NCI-H128 (cell line): ENCODE data around the gene ZWILCH.

Source experiments
- DNase-seq: peaks from one replicate; lab custom pipeline; 2025; ENCODE audit not compliant: unreplicated experiment; lab: John Stamatoyannopoulos, UW

Gene ZWILCH

DNA sequence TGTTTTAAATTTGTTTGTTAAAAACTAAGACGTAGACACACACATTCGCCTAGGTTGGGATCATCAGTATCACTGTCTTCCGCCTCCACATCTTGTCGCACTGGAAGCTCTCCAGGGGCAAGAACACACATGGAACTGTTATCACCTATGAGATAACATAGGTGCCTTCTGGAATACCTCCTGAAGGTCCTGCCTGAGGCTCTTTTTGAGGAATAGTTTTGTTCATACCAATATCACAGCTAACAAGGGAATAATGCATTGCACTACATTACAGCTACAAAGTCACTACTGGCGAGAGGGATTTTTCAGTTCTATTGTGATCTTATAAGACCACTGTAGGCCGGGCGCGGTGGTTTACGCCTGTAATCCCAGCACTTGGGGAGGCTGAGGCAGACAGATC is 29.9 kb downstream of the ZWILCH start:
- DNase-seq = no peak

DNA sequence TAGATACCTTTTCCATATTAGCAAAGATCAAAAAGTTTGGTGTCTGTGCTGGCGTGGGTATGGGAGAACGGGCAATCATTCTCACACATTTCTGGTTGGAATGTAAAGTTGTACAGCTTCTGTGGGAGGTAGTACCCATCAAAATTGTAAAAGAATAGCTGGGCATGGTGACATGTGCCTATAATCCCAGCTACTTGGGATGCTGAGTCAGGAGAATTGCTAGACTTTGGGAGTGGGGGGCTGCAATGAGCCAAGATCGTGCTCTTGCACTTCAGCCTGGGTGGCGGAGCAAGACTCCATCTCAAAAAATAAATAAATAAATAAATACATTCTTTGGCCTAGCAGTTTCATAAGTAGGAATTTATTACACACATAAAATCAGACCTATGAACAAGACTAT is 37.8 kb downstream of the ZWILCH start:
- no peak for DNase-seq

DNA sequence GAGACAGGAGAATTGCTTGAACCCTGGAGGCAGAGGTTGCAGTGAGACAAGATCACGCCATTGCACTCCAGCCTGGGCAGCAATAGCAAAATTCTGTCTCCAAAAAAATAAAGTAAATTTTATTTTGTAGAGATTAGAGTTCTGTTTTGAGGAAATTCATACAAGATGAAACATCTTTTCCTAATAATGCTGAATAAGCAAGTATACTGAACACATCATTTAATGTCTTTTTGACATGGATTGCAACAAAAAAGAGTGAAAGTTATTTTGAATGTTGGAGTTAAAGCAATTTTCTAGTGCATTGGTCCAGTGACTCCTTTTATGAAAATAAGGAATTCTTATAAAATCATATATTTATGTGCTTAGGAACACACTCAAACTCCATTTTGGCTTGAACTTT is 40.1 kb downstream of the ZWILCH start:
- no peak for DNase-seq

DNA sequence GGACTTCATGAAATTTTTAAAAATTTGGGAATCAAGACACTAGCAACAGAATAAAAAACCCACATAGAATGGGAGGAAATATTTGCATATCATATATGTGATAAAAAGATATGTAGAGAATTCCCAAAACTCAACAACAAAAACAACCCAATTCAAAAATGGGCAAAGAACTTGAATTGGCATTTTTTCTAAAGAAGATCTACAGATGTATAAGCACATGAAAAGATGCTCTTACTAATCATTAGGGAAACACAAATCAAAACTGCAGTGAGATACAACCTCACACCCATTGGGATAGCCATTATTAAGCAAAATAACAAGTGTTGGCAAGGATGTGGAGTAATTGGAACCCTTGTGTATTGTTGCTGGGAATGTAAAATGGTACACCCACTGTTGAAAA is 50.6 kb downstream of the ZWILCH start:
- DNase-seq = no peak

DNA sequence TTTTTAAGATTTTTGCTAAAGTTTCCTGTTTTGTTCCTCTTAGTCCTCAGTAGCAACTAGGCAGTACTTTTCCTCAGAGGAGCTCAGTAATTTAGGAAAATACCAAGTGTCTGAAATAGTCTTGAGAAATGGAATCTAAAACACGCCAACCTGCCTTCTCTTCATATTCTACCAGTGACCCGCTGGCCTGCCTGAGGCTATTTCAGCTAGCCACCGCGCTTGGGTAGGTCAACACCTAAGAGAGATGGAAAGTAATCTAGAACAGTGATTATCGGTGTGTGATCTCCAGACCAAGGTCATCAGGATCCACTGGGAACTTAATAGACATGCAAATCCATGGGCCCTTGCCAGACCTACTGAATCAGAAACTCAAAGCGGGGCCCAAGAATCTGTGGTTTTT is 53.1 kb downstream of the ZWILCH start:
- no peak for DNase-seq

DNA sequence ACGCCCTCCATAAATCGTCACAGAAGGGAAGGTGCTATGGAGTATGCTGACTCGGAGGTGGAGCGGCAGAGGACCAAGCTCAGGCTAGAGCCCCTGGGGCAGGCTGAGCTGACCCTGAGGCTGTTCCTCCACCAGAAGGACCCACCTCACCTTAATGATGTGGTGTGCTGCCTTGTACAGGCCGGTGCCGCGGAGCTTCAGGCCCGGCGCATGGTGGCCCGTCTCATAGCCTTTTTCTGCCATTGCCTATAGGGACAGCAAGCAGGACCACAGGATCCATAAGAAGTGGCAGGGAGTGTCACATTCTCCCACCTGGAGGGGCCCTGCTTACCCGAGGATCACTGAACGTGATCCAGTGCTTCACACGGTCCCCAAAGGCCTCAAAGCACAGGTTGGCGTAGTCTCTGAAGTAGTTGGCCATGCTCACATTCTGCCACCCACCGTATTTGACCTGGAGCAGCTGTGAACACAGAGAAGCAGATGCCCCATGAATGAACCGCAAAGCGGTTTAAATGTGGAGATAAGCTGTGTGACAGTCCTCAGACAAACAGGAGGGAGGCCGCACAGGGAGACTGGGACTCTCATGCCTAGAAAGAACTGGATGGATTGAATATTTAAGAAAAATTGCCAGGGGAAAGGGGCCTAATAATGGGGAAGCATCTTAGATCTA is 55.9 kb downstream of the ZWILCH start:
- no peak for DNase-seq

DNA sequence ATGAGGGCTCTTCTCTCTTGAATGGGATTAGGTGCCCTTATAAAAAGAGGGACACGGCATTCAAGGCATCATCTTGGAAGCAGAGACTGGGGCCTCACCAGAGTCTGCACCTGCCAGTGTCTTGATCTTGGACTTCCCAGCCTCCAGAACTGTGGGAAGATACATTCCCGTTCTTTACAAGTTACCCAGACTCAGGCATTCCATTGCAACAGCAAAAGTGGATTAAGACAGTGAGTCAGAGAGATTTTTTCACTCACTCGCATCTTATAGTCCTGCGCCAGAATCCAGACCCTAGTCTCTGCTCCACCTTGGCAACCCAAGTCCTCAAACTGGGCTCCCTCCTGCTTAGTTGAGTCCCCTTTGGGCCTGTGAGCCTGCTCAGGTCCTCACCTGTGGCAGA is 58.0 kb downstream of the ZWILCH start:
- DNase-seq = no peak

DNA sequence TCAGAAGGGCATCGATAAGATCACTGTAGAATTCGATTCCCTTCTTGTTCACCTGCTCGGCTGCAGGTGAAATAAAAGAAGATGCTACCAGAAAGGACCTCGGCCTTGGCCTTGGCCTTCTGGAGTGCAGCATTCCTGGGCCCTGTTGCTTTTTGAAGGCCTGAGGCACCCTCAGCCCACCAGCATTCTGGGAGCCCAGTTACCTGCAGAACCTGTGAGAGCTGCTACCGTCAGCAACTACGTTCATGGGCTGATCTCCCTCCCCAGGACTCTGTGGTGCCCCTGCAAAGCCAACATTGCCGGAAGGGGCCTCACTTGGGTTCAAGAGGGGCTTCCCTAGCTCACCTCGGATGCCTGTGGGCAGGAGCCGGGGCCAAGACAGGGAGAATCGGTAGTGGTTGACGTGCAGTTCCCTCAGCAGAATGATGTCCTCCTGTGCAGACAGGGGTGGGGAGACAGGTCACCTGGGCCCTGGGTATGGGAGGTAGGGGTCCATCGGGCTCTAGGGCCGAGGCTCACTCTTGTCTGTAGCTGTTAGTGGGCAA is 58.5 kb downstream of the ZWILCH start:
- no peak for DNase-seq

DNA sequence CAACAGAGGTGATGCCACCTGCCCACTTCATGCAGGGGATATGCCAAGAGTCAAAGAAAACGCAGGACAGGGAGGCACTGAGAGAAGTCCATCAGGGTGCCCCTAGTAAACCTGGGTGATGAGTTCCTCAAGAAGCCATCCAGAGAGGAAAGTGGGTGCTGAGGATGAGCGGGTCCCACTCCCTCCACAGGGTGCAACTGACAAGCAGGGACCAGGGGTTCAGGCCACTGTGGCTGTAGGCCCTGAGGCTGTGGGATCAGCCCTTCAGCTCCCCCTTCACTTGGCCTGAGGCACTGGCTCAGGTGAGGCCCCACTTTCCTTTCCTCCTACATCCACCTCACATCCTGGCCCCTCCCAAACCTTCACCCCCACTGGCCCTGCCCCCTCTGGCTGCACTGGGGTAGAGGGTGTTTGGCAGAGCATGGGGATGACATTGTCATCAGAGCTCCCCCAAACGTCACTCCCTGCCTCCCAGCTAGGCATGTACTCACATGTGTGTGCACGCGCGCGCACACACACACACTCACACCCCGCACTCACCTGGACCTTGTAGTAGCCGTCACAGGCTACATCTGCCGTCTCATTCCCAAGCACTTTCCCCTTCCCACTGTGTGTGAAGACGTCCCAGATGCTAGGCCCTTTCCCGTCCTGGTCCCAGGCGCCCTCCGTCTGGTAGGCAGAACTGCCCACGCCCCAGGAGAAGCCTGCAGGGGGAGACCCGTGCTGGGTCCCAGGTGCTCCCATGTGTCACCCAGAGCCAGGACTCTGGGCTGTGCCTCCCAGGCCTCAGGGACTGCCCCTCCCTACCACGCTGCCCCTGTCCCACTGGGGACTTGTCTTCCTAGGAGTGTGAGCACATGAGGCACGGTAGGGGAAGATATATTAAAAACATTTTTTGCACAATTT is 59.3 kb downstream of the ZWILCH start:
- DNase-seq = no peak

DNA sequence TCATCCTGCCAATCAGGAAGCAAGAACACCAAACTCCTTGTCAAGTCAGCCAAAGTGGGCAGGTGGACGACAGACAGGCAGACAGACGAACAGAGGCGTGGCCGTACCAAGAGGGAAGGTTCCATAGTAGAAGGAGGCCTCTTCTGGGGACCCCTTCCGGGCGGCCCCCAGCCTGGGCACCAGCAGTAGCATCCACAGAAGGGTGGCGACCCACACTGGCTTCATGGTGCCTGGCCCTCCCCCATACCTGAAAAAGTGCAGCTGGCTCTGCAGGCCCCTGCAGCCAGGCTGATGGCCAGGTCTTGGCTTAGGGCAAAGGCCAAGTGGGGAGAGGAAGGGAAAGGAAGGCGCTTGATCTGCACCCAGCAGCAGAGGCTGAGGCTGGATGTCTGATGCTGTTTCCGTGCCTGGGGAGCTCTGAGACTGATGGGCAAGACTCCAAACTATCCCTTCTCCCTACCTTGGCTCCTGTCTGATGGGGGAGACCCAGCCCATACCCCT is 60.1 kb downstream of the ZWILCH start:
- no peak for DNase-seq

DNA sequence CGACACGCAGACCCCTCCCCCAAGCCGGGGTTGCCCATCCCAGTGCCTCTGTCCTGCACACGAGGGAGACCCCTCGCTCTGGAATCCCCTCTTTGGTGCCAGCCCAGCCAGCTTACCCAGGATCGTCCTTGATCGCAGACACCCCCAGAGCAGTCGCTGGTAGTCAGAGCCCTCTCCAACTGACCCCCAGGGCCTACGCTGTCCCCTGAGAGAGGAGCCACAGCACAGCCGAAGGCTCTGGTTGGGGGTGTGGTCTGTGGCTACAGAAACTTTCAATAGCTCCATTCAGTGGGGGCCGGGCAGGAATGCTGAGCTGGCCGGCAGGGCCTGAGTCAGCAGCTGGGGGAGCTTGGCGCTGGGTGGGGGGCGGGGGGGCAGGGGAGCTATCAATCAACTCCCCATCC is 60.6 kb downstream of the ZWILCH start, which contains the start of gene LCTL:
Gene LCTL, minus strand, starts transcription at position 258 of the 404 bp plus-strand sequence. CDS start 633 bp downstream, outside the sequence.
- DNase-seq = no peak

DNA sequence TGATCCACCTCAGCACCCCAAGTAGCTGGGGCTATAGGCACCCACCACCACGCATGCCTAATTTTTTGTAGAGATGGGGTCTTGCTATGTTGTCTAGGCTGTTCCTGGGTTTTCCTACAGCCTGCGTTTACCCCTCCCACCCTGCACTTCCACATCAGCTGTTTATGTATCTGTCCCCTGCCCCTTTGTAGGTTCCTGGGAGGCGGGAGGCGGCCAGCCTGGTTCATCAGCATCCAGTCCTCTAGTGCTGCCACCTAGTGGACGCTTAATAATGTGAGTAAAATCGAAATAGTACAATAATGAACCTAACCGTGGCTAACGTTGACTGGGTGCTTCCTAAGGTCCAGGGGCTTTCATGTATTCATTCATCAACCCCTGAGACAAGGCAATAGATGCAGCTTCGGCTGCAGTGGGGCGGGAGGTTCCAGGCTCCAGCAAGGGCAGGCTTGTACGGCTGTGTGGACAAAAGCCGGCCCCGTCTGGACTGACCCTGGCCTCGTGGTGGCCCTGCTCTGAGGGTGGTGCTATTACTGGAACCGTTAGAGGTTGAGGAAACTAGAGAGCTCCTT is 61.9 kb downstream of the ZWILCH start:
- DNase-seq = no peak

DNA sequence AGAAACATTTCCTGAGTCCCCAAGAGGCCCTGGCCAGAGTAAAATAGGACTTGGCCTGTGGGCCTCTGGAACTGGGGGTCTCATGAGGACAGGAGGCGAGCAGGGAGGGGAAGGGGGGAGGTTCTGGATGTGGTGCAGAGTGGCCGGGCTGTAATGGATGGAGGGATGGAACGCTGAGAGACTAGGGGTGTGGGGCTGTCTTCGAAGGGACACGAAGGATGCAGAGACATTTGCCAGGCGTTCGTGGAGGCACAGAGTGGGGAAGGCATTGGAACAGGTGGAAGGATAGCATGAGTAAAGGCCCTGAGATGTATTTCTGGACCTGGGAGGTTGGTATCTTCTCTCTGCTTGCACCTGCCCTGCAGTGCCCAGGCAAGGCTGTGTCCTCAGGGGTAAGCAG is 62.8 kb downstream of the ZWILCH start:
- no peak for DNase-seq

DNA sequence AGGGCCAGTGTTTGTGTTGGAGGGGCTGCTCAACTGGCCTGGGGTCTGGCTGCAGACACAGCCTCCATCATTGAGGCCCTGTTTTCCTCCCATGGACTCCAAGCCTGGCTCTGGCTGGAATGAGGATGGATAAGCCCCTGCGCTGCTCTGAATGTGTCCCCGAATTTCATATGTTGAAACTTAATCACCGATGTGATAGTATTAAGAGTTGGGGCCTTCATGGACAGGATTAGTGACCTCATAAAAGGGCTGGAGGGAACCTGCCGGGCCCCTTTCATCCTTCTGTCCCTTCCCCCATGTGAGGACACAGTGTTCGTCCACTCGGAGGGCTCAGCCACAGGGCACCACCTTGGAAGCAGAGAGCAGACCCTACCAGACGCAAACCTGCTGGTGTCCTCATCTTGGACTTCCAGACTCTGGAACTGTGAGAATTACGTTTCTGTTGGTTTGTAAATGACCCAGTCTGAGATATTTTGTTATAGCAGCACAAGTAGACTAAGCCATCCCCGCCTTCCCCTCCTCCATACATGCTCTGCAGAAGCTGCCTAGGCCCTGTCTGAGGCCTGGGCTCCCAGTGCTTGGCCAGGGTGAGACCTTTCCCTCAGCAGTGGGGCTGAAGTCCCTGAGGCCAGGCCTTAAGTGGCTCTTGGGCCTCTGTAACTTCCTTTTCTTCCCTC is 64.5 kb downstream of the ZWILCH start:
- no peak for DNase-seq

DNA sequence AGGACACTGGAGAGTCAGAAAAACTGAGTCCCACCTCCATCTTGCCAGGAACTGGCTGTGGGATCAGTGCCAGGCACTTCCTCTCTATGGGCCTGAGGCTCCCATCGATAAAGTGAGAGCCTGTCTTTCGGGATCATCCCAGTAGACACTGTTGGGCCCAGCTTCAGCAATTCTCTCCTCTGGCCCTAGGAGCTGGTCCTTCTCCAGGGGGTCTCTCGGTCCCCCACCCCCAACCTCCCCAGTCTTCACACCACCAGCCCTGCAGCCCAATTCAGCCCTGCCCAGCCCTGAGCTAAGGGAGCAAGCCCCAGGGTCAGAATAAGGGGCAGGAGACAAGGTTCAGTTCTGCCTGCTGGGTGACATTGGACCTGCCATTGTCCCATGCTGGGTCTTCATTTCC is 65.2 kb downstream of the ZWILCH start:
- DNase-seq = no peak

DNA sequence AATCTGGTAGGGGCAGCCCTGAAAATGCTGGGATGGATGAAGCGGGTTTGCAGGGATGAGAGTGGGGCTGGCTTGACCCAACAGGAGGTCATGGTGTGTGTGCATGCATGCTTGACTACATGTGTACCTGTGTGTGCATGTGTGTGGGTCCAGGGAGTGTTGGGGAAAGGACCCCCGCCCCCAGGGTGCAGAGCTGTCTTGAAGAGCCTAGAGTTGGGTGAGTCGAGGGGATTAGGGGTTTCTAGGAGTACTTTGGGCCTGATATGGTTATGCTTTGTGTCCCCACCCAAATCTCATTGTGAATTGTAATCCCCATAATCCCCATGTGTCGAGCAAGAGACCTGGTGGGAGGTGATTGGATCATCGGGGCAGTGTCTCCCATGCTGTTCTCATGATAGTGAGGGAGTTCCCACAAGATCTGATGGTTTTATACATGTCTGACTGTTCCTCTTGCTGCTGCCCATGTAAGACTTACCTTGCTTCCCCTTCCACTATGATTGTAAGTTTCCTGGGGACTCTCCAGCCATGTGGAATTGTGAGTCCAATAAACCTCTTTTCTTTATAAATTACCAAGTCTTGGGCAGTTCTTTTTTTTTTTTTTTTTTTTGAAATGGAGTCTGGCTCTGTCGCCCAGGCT is 65.8 kb downstream of the ZWILCH start:
- DNase-seq = no peak

DNA sequence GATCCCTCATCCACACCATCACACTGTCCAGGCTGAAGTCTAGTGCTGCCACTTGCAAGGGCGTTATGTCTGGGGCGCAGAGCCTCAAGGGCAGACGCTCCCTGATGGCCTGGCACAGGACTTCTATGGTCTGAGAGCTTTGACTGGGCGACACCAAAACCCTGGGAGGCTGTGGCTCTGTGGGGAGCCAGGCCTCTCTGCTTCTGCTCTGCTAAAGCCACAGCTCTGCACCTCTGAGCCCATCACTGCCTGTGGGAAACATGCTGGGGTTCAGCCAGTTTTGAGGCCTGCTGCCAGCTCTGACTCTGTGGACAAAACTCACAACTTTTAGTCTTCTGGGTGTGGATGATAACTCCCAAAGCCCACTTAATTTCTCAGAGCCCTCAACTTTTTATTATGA is 67.0 kb downstream of the ZWILCH start:
- DNase-seq = no peak

DNA sequence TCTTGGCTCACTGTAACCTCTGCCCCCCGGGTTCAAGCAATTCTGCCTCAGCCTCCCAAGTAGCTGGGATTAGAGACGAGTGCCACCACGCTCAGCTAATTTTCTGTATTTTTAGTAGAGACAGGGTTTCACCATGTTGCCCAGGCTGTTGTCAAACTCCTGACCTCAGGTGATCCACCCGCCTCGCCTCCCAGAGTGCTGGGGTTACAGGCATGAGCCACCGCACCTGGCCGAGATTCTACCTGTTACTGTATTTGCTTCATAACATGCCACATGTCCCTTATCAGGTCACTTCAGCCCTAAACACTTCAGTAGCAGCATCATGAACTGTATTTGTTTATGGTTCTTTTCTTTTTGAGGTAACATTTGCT is 68.2 kb downstream of the ZWILCH start:
- DNase-seq = no peak

DNA sequence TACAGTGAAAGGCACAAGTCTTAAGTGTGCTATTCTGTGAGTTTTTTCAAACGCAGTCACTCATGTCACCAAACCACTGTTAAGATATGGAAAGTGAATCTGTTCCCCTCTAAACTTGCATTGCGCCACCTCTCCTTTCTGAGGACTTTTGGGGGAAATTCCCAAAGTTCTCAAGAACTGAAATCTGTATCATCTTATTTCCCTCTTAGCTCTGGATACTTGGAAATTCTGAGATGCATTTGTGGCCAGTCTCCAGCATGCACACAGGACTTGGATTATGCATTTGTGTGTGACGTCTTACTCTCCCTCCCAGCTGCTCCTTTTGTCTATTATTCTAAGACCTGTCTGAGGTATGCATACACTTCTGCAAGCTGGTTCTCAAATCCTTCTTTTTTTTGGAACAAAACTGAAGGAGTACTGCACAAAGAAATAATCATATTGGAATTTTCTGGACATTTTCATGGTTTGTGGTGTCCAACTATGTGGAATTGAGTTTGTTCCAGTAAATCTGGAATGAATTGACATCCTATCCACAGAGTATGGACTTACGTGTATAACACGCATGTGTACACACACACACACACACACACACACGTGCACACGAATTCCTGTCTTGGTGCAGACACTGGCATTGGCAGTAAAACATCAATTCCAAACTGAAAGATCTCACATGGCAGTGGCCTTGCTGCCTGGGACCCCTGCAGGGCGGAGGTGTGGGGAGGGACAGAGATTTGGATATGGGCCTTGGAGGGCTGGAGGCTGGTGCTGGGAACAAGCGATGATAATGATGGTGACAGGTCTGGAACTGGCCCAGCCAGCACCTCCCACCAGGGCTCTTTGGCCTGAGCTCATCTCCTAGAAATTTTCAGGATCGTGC is 68.8 kb downstream of the ZWILCH start:
- no peak for DNase-seq

DNA sequence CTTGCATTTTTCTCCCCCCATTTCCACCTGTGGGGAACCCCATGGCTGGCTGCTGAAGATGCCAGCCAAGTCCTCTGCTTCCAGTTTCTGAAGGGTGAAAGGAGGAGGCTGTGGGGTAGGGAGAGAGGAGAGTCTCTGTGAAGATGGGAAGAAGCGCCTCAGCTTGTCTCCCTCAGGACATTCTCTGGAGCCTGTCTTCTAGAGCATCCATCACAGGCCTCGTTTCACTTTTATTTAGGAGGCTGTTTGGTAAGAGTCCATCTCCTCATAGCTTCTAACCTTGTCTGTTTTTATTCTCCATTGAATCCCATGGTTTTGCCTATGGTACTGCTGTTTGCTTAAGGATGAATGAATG is 69.4 kb downstream of the ZWILCH start:
- no peak for DNase-seq
